ENCODE measurements around the gene SLC22A12.

SLC22A12 gene

GRCh38 chr11:64631675-64632074 lies 40.7 kb downstream of the SLC22A12 start:
- DNase-seq (ENCODE audit: low read depth) = no peak
- TF ChIP-seq MAX (IDR thresholded peaks at IDR 0.05; ENCODE audit: low read depth, low read length) (no peak), MYC (IDR thresholded peaks at IDR 0.05; ENCODE audit: low read depth, low read length) (no peak)

DNA sequence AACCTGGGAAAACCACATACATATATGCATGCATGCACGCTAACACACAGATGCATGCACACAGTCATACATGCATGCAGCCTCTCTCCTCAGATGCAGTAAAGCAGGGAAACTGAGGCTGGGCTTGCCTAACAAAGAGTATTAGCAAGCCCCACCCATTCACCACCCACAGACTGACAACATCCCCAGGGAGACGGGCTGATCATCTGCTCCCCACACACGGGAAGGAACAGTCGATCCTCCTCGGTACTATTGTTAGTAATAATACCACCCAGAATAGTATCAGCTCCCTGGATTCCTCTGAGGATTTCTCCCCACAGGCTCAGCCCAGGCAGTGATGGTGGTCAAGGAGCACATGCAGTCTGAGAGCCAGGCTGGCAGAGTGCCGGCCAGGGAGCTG lies 41.2 kb downstream of the SLC22A12 start:
- no peak for TF ChIP-seq MAX (IDR thresholded peaks at IDR 0.05; ENCODE audit: low read depth, low read length)
- no peak for TF ChIP-seq POLR2A (IDR thresholded peaks at IDR 0.05; ENCODE audit: extremely low read depth, insufficient read length)

More at GRCh38 chr11:64631675-64632074, 40.7 kb downstream of the SLC22A12 start:
- H3K4me3 ChIP-seq (ENCODE audit: low read depth, low read length) = no peak overlapping the region

DNA sequence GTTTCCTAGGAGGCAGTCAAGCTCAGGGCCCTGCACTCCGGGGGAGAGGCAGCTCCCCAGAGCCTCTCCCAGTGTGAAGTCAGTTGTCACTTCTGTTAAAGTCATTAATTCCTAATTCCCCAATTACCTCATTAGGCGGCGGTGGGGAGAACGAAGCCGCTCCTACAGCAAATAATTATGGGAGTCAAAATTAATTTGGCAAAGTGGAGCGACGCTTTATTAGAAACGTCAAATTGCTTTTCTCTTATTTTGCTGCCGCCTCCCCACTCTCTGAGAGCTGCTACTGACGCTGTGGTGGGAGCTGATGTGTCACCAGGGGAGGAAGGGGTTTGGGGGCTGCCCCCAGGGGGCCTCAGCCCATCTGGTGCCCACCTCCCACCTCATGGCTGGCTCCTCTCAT lies 41.6 kb downstream of the SLC22A12 start:
- H3K4me3 ChIP-seq (ENCODE audit: low read depth, low read length) = no peak overlapping the region
- TF ChIP-seq MYC (IDR thresholded peaks at IDR 0.05; ENCODE audit: low read depth, low read length) = no peak
- TF ChIP-seq MAX (IDR thresholded peaks at IDR 0.05; ENCODE audit: low read depth, low read length) = no peak
- no peak for TF ChIP-seq POLR2A (IDR thresholded peaks at IDR 0.05; ENCODE audit: extremely low read depth, insufficient read length)
- TF ChIP-seq CTCF (IDR thresholded peaks at IDR 0.05; ENCODE audit: low read depth, low read length) = no peak
- DNase-seq (ENCODE audit: low read depth) = no peak

More for the DNA sequence above, 41.2 kb downstream of the SLC22A12 start:
- no peak overlapping the region for H3K4me3 ChIP-seq (ENCODE audit: low read depth, low read length)
- DNase-seq (ENCODE audit: low read depth) = no peak

- no peak for TF ChIP-seq POLR2A (IDR thresholded peaks at IDR 0.05; ENCODE audit: extremely low read depth, insufficient read length)
- no peak for TF ChIP-seq MAX (IDR thresholded peaks at IDR 0.05; ENCODE audit: low read depth, low read length)
- no peak for TF ChIP-seq CTCF (IDR thresholded peaks at IDR 0.05; ENCODE audit: low read depth, low read length)
- TF ChIP-seq MYC (IDR thresholded peaks at IDR 0.05; ENCODE audit: low read depth, low read length) = no peak
- peak; percentile 36 for DNase-seq (ENCODE audit: low read depth)
- no peak overlapping the region for H3K4me3 ChIP-seq (ENCODE audit: low read depth, low read length)
These were observed 42.6 kb downstream of the SLC22A12 start for GRCh38 chr11:64633555-64634159.

DNA sequence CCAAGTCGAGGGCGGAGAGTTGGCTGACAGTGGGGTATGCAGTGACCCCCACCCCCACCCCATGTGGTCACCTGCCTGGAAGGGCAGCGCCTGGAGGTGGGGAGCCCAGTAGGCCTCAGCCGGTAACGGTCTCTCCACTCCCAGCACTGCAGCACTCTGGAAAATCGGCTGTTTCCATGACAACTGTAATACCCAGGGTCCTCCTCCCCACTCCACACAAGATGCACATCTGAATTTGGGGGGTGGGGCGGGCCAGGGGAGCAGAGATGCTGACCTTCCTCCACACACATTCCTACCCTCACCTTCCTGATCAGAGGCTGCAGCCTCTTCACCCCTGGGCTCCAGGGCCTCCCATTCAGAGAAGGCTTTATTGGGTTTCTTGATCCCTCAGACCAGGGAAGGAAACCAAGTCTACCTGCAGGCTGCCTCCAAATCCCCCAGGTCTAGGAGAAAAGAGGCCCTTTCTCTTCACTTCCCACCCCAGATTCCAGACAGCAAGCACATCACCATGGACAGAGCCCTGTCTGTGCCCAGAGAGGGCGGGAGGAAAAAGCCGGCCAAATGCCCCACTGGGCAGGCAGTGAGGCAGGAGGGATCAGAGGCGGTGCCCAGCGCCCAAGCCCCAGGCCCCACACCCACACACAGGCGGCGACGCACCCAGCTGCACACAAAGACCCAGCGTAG lies 46.5 kb downstream of the SLC22A12 start:
- H3K4me3 ChIP-seq (ENCODE audit: low read depth, low read length) = no peak overlapping the region
- DNase-seq (ENCODE audit: low read depth) = no peak
- TF ChIP-seq MAX (IDR thresholded peaks at IDR 0.05; ENCODE audit: low read depth, low read length) (no peak), CTCF (IDR thresholded peaks at IDR 0.05; ENCODE audit: low read depth, low read length) (no peak), POLR2A (IDR thresholded peaks at IDR 0.05; ENCODE audit: extremely low read depth, insufficient read length) (no peak)

GRCh38 chr11:64638018-64638665 lies 47.1 kb downstream of the SLC22A12 start:
- peak; percentile 89 for DNase-seq (ENCODE audit: low read depth)
- TF ChIP-seq MAX (IDR thresholded peaks at IDR 0.05; ENCODE audit: low read depth, low read length) (peak; percentile 23; the same call in 1 of the 2 replicates), MYC (IDR thresholded peaks at IDR 0.05; ENCODE audit: low read depth, low read length) (no peak; the same call in 1 of the 2 replicates)
- peak overlapping the region; percentile 46 for H3K4me3 ChIP-seq (ENCODE audit: low read depth, low read length)

GRCh38 chr11:64638829-64639228 lies 47.8 kb downstream of the SLC22A12 start:
- no peak overlapping the region for H3K4me3 ChIP-seq (ENCODE audit: low read depth, low read length)
- DNase-seq (ENCODE audit: low read depth) = no peak
- no peak for TF ChIP-seq MAX (IDR thresholded peaks at IDR 0.05; ENCODE audit: low read depth, low read length)
- no peak for TF ChIP-seq MYC (IDR thresholded peaks at IDR 0.05; ENCODE audit: low read depth, low read length)
- no peak for TF ChIP-seq CTCF (IDR thresholded peaks at IDR 0.05; ENCODE audit: low read depth, low read length)
- TF ChIP-seq POLR2A (IDR thresholded peaks at IDR 0.05; ENCODE audit: extremely low read depth, insufficient read length) = no peak

Data from NB4 (cell line).